ENCODE results near the gene TNFRSF25. TPM values are rescaled to one million over a fixed set of nuclear protein-coding genes. Genes with fewer than 3 reads are reported as not detected.

TNFRSF25 gene
- total and polyA plus RNA-seq, 4 donors, result 4.9 to 19.8 (median 11.7) TPM

- Histone ChIP-seq H3K4me3 (peak overlapping the region; percentile 33), H3K27ac (ENCODE audit: low read depth in 1 of 2, low read length in 1 of 2) (peak overlapping the region; percentile 33 to 74), H3K27me3 (ENCODE audit: control insufficient read depth in 3 of 3, insufficient read depth in 3 of 3, low read length in 2 of 3) (no peaks in the 10 kb centered on the region), H3K4me1 (ENCODE audit: control insufficient read depth in 5 of 5, insufficient read depth in 5 of 5, low read length in 5 of 5) (peaks cover 0 to 24% (median 9%) of the 10 kb centered on the region in 5 donors), H3K9ac (ENCODE audit: insufficient read depth in 1 of 2, low read length in 2 of 2) (peak overlapping the region in 1 of 2 donors; percentile 28), H3K9me3 (ENCODE audit: control insufficient read depth in 4 of 4, insufficient read depth in 3 of 4, low read length in 3 of 4) (no peaks in the 10 kb centered on the region), H3K36me3 (ENCODE audit: control insufficient read depth in 4 of 4, insufficient read depth in 4 of 4, low read length in 4 of 4) (no peaks in the 10 kb centered on the region)
- peak; percentile 51 for ATAC-seq (ENCODE audit: insufficient read depth, low FRiP score)
- 1 to 2% methylated on average over 60 to 70 of the region's 70 CpGs for WGBS, 2 donors
- TF ChIP-seq, protein P1, sequence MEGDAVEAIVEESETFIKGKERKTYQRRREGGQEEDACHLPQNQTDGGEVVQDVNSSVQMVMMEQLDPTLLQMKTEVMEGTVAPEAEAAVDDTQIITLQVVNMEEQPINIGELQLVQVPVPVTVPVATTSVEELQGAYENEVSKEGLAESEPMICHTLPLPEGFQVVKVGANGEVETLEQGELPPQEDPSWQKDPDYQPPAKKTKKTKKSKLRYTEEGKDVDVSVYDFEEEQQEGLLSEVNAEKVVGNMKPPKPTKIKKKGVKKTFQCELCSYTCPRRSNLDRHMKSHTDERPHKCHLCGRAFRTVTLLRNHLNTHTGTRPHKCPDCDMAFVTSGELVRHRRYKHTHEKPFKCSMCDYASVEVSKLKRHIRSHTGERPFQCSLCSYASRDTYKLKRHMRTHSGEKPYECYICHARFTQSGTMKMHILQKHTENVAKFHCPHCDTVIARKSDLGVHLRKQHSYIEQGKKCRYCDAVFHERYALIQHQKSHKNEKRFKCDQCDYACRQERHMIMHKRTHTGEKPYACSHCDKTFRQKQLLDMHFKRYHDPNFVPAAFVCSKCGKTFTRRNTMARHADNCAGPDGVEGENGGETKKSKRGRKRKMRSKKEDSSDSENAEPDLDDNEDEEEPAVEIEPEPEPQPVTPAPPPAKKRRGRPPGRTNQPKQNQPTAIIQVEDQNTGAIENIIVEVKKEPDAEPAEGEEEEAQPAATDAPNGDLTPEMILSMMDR (IDR thresholded peaks at IDR 0.05; ENCODE audit: control extremely low read depth, extremely low read depth), result no peak
- peak; percentile 66 to 81 (median 75) for DNase-seq
These were observed 24.5 kb upstream of the TNFRSF25 start for GRCh38 chr1:6490181-6491080.

DNA sequence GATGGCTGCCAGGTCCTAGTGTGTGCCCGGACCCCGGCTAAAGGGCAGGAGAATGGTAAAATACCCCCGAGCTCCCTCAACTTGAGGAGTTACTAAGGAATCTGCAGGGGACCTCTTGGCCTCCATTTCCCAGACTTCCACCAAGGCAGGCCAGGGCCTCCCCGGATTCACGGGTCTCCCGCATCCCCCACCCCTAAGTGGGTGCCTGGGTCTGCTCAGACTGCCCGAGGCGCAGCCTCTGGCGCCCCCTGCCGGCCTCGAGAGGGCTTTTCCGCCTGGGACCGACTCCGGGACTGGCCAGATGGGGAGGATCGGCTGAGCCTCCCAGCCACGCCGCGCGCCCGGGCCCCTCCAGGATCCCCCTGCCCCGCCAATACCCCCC lies 23.8 kb upstream of the TNFRSF25 start:
- H3K27ac ChIP-seq (ENCODE audit: low read depth in 1 of 2, low read length in 1 of 2), result no peak overlapping the region
- H3K4me1 ChIP-seq (ENCODE audit: control insufficient read depth in 5 of 5, insufficient read depth in 5 of 5, low read length in 5 of 5), result peaks cover 0 to 26% (median 9%) of the 10 kb centered on the region in 5 donors

GRCh38 chr1:6489383-6489765 lies 23.4 kb upstream of the TNFRSF25 start:
- ATAC-seq (ENCODE audit: insufficient read depth, low FRiP score) (no peak), DNase-seq (no peak)
- Histone ChIP-seq H3K4me3 (no peak overlapping the region), H3K9ac (ENCODE audit: insufficient read depth in 1 of 2, low read length in 2 of 2) (no peak overlapping the region), H3K4me1 (ENCODE audit: control insufficient read depth in 5 of 5, insufficient read depth in 5 of 5, low read length in 5 of 5) (peaks cover 0 to 30% (median 11%) of the 10 kb centered on the region in 5 donors), H3K27me3 (ENCODE audit: control insufficient read depth in 3 of 3, insufficient read depth in 3 of 3, low read length in 2 of 3) (no peaks in the 10 kb centered on the region), H3K36me3 (ENCODE audit: control insufficient read depth in 4 of 4, insufficient read depth in 4 of 4, low read length in 4 of 4) (no peaks in the 10 kb centered on the region), H3K27ac (ENCODE audit: low read depth in 1 of 2, low read length in 1 of 2) (no peak overlapping the region), H3K9me3 (ENCODE audit: control insufficient read depth in 4 of 4, insufficient read depth in 3 of 4, low read length in 3 of 4) (no peaks in the 10 kb centered on the region)
- TF ChIP-seq, protein P1 (IDR thresholded peaks at IDR 0.05; ENCODE audit: control extremely low read depth, extremely low read depth), result no peak
- 80 to 96% methylated on average over 9 of the region's 9 CpGs for WGBS, 2 donors

More for the DNA sequence above, 23.8 kb upstream of the TNFRSF25 start:
- Histone ChIP-seq H3K4me3 (no peak overlapping the region), H3K9ac (ENCODE audit: insufficient read depth in 1 of 2, low read length in 2 of 2) (no peak overlapping the region), H3K36me3 (ENCODE audit: control insufficient read depth in 4 of 4, insufficient read depth in 4 of 4, low read length in 4 of 4) (no peaks in the 10 kb centered on the region), H3K27me3 (ENCODE audit: control insufficient read depth in 3 of 3, insufficient read depth in 3 of 3, low read length in 2 of 3) (no peaks in the 10 kb centered on the region), H3K9me3 (ENCODE audit: control insufficient read depth in 4 of 4, insufficient read depth in 3 of 4, low read length in 3 of 4) (no peaks in the 10 kb centered on the region)
- ATAC-seq (ENCODE audit: insufficient read depth, low FRiP score) (peak; percentile 73), DNase-seq (peak; percentile 75 to 78 (median 78))
- TF ChIP-seq, protein P1 (IDR thresholded peaks at IDR 0.05; ENCODE audit: control extremely low read depth, extremely low read depth), result peak; percentile 79
- WGBS, 2 donors, result 13% methylated on average over 21 of the region's 21 CpGs
